Measurements from ENCODE around the gene CORO2A. TPM values are rescaled to one million over a fixed set of nuclear protein-coding genes. Genes with fewer than 3 reads are reported as not detected.

CORO2A gene
- total and polyA plus RNA-seq, 2 of the 8 experiments (the other 6 are each of a cell fraction or from before 2014, with no cell fraction given) = 13.7 to 27.9 TPM

DNA sequence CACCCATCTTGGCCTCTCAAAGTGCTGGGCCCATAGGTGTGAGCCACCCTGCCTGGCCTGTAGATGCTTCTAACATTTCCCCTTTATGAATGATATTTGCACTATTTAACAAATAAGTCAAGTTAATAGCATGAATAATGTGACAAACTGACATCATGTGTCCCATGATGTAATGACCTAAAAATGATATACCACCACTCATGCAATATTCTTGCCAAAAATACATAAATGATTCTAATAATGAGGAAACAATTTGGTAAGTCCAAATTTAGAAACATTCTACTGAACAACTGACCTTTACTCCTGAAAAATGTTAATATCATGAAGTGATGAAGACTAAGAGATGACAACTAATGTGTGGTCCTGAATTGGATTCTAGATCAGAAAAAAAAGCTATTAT, 39.9 kb downstream of the CORO2A start:
- ChIA-PET CTCF (ENCODE audit: partially characterized antibody) (no interaction called here), POLR2A (ENCODE audit: partially characterized antibody) (no interaction called here)
- Histone ChIP-seq H3K4ac (replicated peaks; ENCODE audit: insufficient read length, low read depth, low read length) (no peak overlapping the region), H3K9ac (replicated peaks in 1 of 4; ENCODE audit: extremely low read depth in 1 of 4, low read depth in 3 of 4, low read length in 3 of 4) (no peak overlapping the region), H3K79me1 (ENCODE audit: low read depth, low read length) (no peaks in the 10 kb centered on the region; the same call in 1 of the 2 replicates), H2BK12ac (ENCODE audit: low read depth, low read length) (no peak overlapping the region), H3K14ac (ENCODE audit: insufficient read length) (no peak overlapping the region), H3K4me2 (ENCODE audit: insufficient read depth in 1 of 2, low read depth in 2 of 2, low read length in 2 of 2) (no peak overlapping the region), H2BK5ac (ENCODE audit: low read depth, low read length) (no peak overlapping the region), H3K36me3 (ENCODE audit: control insufficient read depth in 2 of 4, insufficient read depth in 4 of 4, low read length in 3 of 4) (peaks cover 0 to 4% (median 0%) of the 10 kb centered on the region in 4 experiments; a peak in 2 of 8 replicates), H2BK15ac (ENCODE audit: low read length) (no peak overlapping the region), H2AK5ac (ENCODE audit: low read depth, low read length) (no peak overlapping the region), H3K56ac (replicated peaks; ENCODE audit: insufficient read length, low read depth, low read length) (no peak overlapping the region), H3K23me2 (ENCODE audit: low read depth, low read length) (no peaks in the 10 kb centered on the region), H3K27me3 (replicated peaks in 1 of 4; ENCODE audit: control insufficient read depth in 3 of 4, extremely low read depth in 1 of 4, insufficient read depth in 3 of 4, low read length in 3 of 4) (no peaks in the 10 kb centered on the region), H2BK20ac (ENCODE audit: low read length) (no peak overlapping the region), H2AFZ (ENCODE audit: low read length) (no peak overlapping the region), H4K91ac (replicated peaks; ENCODE audit: insufficient read length, low read length) (no peak overlapping the region), H3K18ac (ENCODE audit: extremely low read depth, low read length) (no peak overlapping the region), H4K20me1 (replicated peaks in 1 of 2; ENCODE audit: control insufficient read depth in 1 of 2, insufficient read depth in 2 of 2, low read length in 2 of 2) (peaks cover under 1 to 1% of the 10 kb centered on the region in 2 experiments), H3K27ac (ENCODE audit: low read depth, low read length) (no peak overlapping the region), H3K4me1 (replicated peaks in 1 of 4; ENCODE audit: control insufficient read depth in 3 of 4, insufficient read depth in 4 of 4, low read length in 3 of 4) (no peaks in the 10 kb centered on the region), H4K8ac (ENCODE audit: extremely low read depth, insufficient read depth, low read length) (no peak overlapping the region), H3K79me2 (ENCODE audit: control insufficient read depth in 1 of 2, insufficient read depth in 2 of 2, low read length in 2 of 2) (no peaks in the 10 kb centered on the region), H3K23ac (ENCODE audit: insufficient read length) (no peak overlapping the region), H3K9me3 (ENCODE audit: insufficient read depth in 2 of 2, low read depth in 1 of 2, low read length in 1 of 2) (no peaks in the 10 kb centered on the region), H3K4me3 (ENCODE audit: extremely low read depth in 1 of 4, insufficient read depth in 2 of 4, low read depth in 3 of 4, low read length in 4 of 4) (no peak overlapping the region), H2BK120ac (replicated peaks; ENCODE audit: low read depth, low read length) (no peak overlapping the region), H4K5ac (ENCODE audit: insufficient read length, low read depth, low read length) (no peak overlapping the region)
- DNase-seq (ENCODE audit: low read depth in 1 of 2, low spot score in 2 of 2) (no peak), FAIRE-seq (no peak)
- TF ChIP-seq, protein P1, sequence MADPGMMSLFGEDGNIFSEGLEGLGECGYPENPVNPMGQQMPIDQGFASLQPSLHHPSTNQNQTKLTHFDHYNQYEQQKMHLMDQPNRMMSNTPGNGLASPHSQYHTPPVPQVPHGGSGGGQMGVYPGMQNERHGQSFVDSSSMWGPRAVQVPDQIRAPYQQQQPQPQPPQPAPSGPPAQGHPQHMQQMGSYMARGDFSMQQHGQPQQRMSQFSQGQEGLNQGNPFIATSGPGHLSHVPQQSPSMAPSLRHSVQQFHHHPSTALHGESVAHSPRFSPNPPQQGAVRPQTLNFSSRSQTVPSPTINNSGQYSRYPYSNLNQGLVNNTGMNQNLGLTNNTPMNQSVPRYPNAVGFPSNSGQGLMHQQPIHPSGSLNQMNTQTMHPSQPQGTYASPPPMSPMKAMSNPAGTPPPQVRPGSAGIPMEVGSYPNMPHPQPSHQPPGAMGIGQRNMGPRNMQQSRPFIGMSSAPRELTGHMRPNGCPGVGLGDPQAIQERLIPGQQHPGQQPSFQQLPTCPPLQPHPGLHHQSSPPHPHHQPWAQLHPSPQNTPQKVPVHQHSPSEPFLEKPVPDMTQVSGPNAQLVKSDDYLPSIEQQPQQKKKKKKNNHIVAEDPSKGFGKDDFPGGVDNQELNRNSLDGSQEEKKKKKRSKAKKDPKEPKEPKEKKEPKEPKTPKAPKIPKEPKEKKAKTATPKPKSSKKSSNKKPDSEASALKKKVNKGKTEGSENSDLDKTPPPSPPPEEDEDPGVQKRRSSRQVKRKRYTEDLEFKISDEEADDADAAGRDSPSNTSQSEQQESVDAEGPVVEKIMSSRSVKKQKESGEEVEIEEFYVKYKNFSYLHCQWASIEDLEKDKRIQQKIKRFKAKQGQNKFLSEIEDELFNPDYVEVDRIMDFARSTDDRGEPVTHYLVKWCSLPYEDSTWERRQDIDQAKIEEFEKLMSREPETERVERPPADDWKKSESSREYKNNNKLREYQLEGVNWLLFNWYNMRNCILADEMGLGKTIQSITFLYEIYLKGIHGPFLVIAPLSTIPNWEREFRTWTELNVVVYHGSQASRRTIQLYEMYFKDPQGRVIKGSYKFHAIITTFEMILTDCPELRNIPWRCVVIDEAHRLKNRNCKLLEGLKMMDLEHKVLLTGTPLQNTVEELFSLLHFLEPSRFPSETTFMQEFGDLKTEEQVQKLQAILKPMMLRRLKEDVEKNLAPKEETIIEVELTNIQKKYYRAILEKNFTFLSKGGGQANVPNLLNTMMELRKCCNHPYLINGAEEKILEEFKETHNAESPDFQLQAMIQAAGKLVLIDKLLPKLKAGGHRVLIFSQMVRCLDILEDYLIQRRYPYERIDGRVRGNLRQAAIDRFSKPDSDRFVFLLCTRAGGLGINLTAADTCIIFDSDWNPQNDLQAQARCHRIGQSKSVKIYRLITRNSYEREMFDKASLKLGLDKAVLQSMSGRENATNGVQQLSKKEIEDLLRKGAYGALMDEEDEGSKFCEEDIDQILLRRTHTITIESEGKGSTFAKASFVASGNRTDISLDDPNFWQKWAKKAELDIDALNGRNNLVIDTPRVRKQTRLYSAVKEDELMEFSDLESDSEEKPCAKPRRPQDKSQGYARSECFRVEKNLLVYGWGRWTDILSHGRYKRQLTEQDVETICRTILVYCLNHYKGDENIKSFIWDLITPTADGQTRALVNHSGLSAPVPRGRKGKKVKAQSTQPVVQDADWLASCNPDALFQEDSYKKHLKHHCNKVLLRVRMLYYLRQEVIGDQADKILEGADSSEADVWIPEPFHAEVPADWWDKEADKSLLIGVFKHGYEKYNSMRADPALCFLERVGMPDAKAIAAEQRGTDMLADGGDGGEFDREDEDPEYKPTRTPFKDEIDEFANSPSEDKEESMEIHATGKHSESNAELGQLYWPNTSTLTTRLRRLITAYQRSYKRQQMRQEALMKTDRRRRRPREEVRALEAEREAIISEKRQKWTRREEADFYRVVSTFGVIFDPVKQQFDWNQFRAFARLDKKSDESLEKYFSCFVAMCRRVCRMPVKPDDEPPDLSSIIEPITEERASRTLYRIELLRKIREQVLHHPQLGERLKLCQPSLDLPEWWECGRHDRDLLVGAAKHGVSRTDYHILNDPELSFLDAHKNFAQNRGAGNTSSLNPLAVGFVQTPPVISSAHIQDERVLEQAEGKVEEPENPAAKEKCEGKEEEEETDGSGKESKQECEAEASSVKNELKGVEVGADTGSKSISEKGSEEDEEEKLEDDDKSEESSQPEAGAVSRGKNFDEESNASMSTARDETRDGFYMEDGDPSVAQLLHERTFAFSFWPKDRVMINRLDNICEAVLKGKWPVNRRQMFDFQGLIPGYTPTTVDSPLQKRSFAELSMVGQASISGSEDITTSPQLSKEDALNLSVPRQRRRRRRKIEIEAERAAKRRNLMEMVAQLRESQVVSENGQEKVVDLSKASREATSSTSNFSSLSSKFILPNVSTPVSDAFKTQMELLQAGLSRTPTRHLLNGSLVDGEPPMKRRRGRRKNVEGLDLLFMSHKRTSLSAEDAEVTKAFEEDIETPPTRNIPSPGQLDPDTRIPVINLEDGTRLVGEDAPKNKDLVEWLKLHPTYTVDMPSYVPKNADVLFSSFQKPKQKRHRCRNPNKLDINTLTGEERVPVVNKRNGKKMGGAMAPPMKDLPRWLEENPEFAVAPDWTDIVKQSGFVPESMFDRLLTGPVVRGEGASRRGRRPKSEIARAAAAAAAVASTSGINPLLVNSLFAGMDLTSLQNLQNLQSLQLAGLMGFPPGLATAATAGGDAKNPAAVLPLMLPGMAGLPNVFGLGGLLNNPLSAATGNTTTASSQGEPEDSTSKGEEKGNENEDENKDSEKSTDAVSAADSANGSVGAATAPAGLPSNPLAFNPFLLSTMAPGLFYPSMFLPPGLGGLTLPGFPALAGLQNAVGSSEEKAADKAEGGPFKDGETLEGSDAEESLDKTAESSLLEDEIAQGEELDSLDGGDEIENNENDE (IDR thresholded peaks at IDR 0.05; ENCODE audit: insufficient replicate concordance, low read length) = no peak
